Liver (tissue), 9 donors: ENCODE measurements around the gene HEXB. TPM values are rescaled to one million over a fixed set of nuclear protein-coding genes. Genes with fewer than 3 reads are reported as not detected.

Source experiments
- DNase-seq: peaks from one replicate; pipeline ENCODE4 v3.0.0-alpha.2; 2017; ENCODE audit warnings: low spot score
- H3K27ac ChIP-seq, 2 donors: one replicate each; pipeline ENCODE4 v1.7.0; 2013; ENCODE audit warnings: inconsistent platforms in 2 of 2, low read length in 2 of 2, control low read depth in 1 of 2, low read depth in 1 of 2, mild to moderate bottlenecking in 1 of 2
- H3K27me3 ChIP-seq, 4 donors: one replicate each; pipeline versions ENCODE4 v1.6.1 to v1.7.0; 2013; ENCODE audit warnings: low read length in 3 of 4, inconsistent platforms in 1 of 4, mild to moderate bottlenecking in 1 of 4, moderate library complexity in 1 of 4; ENCODE audit not compliant: control insufficient read depth in 4 of 4, insufficient read depth in 4 of 4
- H3K36me3 ChIP-seq, 4 donors: one replicate each; pipeline versions ENCODE4 v1.6.1 to v1.7.0; 2013; ENCODE audit warnings: low read length in 3 of 4, mild to moderate bottlenecking in 3 of 4, low read depth in 1 of 4, moderate library complexity in 1 of 4; ENCODE audit not compliant: control insufficient read depth in 4 of 4, insufficient read depth in 3 of 4
- H3K4me1 ChIP-seq, 4 donors: one replicate each; pipeline versions ENCODE4 v1.6.1 to v1.7.0; 2013; ENCODE audit warnings: low read length in 3 of 4, mild to moderate bottlenecking in 3 of 4, moderate library complexity in 1 of 4; ENCODE audit not compliant: control insufficient read depth in 4 of 4, insufficient read depth in 4 of 4
- H3K4me3 ChIP-seq, 3 donors: one replicate each; pipeline versions ENCODE4 v1.6.1 to v1.7.0; 2013; ENCODE audit warnings: low read length in 3 of 3, control low read depth in 1 of 3, low read depth in 1 of 3, mild to moderate bottlenecking in 1 of 3
- H3K9ac ChIP-seq, 2 donors: one replicate each; pipeline ENCODE4 v1.7.0; 2013; ENCODE audit warnings: low read length in 2 of 2, mild to moderate bottlenecking in 2 of 2, moderate library complexity in 2 of 2, control low read depth in 1 of 2, low read depth in 1 of 2
- H3K9me3 ChIP-seq, 4 donors: one replicate each; pipeline versions ENCODE4 v1.6.1 to v1.7.0; 2013; ENCODE audit warnings: low read length in 3 of 4; ENCODE audit not compliant: control insufficient read depth in 4 of 4
- ATF3 ChIP-seq: IDR thresholded peaks from 2 replicates; pipeline ENCODE4 v1.6.1; 2016; ENCODE audit warnings: antibody characterized with exemption
- CTCF ChIP-seq: fragments of 150-350 bp; IDR thresholded peaks from 2 replicates; pipeline ENCODE4 v1.5.1; 2017; ENCODE audit warnings: improper control_type of control experiment, low read depth, low read length; ENCODE audit not compliant: missing input control
- EGR1 ChIP-seq, 2 donors: IDR thresholded peaks; 2 replicates each; pipeline ENCODE4 v1.6.1; 2016 to 2018; ENCODE audit warnings: antibody characterized with exemption in 2 of 2, low read depth in 2 of 2
- FOXA1 ChIP-seq: IDR thresholded peaks from 2 replicates; pipeline ENCODE4 v1.6.1; 2016; ENCODE audit warnings: antibody characterized with exemption
- FOXA2 ChIP-seq: IDR thresholded peaks from 2 replicates; pipeline ENCODE4 v1.6.1; 2016; ENCODE audit warnings: antibody characterized with exemption
- GABPA ChIP-seq, 2 donors: IDR thresholded peaks in 1 of 2; conservative IDR thresholded peaks in 1 of 2; 2 replicates each; pipeline ENCODE4 v1.6.1; 2016; ENCODE audit warnings: antibody characterized with exemption in 2 of 2, mild to moderate bottlenecking in 1 of 2, moderate library complexity in 1 of 2
- HNF4A ChIP-seq, 2 donors: conservative IDR thresholded peaks; 2 replicates each; pipeline ENCODE4 v1.6.1; 2016; ENCODE audit warnings: antibody characterized with exemption in 2 of 2, mild to moderate bottlenecking in 2 of 2
- HNF4G ChIP-seq: IDR thresholded peaks from 2 replicates; pipeline ENCODE4 v1.6.1; 2016; ENCODE audit warnings: antibody characterized with exemption
- JUND ChIP-seq, 2 donors: IDR thresholded peaks; 2 replicates each; pipeline ENCODE4 v1.6.1; 2016; ENCODE audit warnings: antibody characterized with exemption in 2 of 2
- MAX ChIP-seq: IDR thresholded peaks from 2 replicates; pipeline ENCODE4 v1.6.1; 2016; ENCODE audit warnings: antibody characterized with exemption
- NR2F2 ChIP-seq: IDR thresholded peaks from 2 replicates; pipeline ENCODE4 v1.6.1; 2016; ENCODE audit warnings: antibody characterized with exemption
- RAD21 ChIP-seq, 2 donors: IDR thresholded peaks; 2 replicates each; pipeline ENCODE4 v1.6.1; 2016; ENCODE audit warnings: antibody characterized with exemption in 2 of 2, mild to moderate bottlenecking in 2 of 2
- RXRA ChIP-seq, 2 donors: IDR thresholded peaks; 2 replicates each; pipeline ENCODE4 v1.6.1; 2017 to 2018; ENCODE audit warnings: antibody characterized with exemption in 2 of 2, mild to moderate bottlenecking in 1 of 2
- SP1 ChIP-seq: IDR thresholded peaks from 2 replicates; pipeline ENCODE4 v1.6.1; 2018; ENCODE audit warnings: antibody characterized with exemption, mild to moderate bottlenecking
- TAF1 ChIP-seq: conservative IDR thresholded peaks from 2 replicates; pipeline ENCODE4 v1.6.1; 2016; ENCODE audit warnings: antibody characterized with exemption, mild to moderate bottlenecking
- YY1 ChIP-seq: IDR thresholded peaks from 2 replicates; pipeline ENCODE4 v1.6.1; 2016; ENCODE audit warnings: antibody characterized with exemption, mild to moderate bottlenecking
- WGBS: extraction: QIAGEN DNeasy Blood & Tissue Kit; methylation state at CpG from one replicate; pipeline ENCODE4 v1.1.7; 2013; 5-methylcytosine and 5-hydroxymethylcytosine counted together
- polyA plus RNA-seq, 2 donors: library from polyadenylated mRNA; stranded (reverse) in 1 of 2; unstranded in 1 of 2; fragments of 200-250 nt in 1 of 2; fragments of >200 nt in 1 of 2; fragmentation: Nextera tagmentation in 1 of 2; extraction: Ambion mirVana in 1 of 2; gene quantifications; one replicate each; pipeline versions ENCODE4 v1.2.1 to v1.2.3, GENCODE V29; 2013 to 2015
- total RNA-seq, 2 donors: library from RNA; depleted of rRNA; stranded (reverse); fragments of >200 nt; gene quantifications; one replicate each; pipeline ENCODE4 v1.2.3, GENCODE V29; 2014
- donor health status: healthy.
- donor health status: healthy.
- donor health status: healthy.
- donor health status: healthy.
- donor health status: healthy.

The HEXB gene
- total and polyA plus RNA-seq, 4 donors = 67.7 to 84.5 (median 76.2) TPM

GRCh38 chr5:74763504-74763903, 78.5 kb downstream of the HEXB start:
- Histone ChIP-seq H3K4me3 (no peak overlapping the region), H3K36me3 (peaks cover 0 to 24% (median 14%) of the 10 kb centered on the region in 4 donors), H3K4me1 (peaks cover 6 to 26% (median 23%) of the 10 kb centered on the region in 4 donors), H3K9me3 (no peaks in the 10 kb centered on the region), H3K9ac (no peak overlapping the region), H3K27ac (no peak overlapping the region), H3K27me3 (no peaks in the 10 kb centered on the region)
- DNase-seq = no peak
- TF ChIP-seq YY1 (no peak), CTCF (no peak), TAF1 (no peak)

GRCh38 chr5:74765201-74765600, 80.2 kb downstream of the HEXB start:
- H3K27ac ChIP-seq = no peak overlapping the region
- DNase-seq = no peak
- peaks cover 3 to 26% (median 14%) of the 10 kb centered on the region in 4 donors for H3K36me3 ChIP-seq
- no peak overlapping the region for H3K4me3 ChIP-seq
- no peaks in the 10 kb centered on the region for H3K27me3 ChIP-seq
- peak overlapping the region in 1 of 2 donors; percentile 27 for H3K9ac ChIP-seq
- H3K4me1 ChIP-seq = peaks cover 6 to 26% (median 23%) of the 10 kb centered on the region in 4 donors
- TF ChIP-seq RAD21 (IDR thresholded peaks at IDR 0.05) (no peak), NR2F2 (no peak), FOXA1 (no peak), SP1 (no peak)
- no peaks in the 10 kb centered on the region for H3K9me3 ChIP-seq
- WGBS = 71% methylated on average over 9 of the region's 9 CpGs

GRCh38 chr5:74765929-74766328, 80.9 kb downstream of the HEXB start:
- H3K27ac ChIP-seq = no peak overlapping the region
- H3K27me3 ChIP-seq = no peaks in the 10 kb centered on the region
- WGBS = 59% methylated on average over 27 of the region's 27 CpGs
- no peaks in the 10 kb centered on the region for H3K9me3 ChIP-seq
- TF ChIP-seq GABPA (IDR thresholded peaks at IDR 0.05 in 1 of 2, conservative IDR thresholded peaks at IDR 0.05 in 1 of 2) = no peak
- TF ChIP-seq FOXA1 = no peak
- TF ChIP-seq ATF3 = no peak
- no peak for TF ChIP-seq RAD21 (IDR thresholded peaks at IDR 0.05)
- H3K4me1 ChIP-seq = peaks cover 6 to 26% (median 23%) of the 10 kb centered on the region in 4 donors
- DNase-seq = no peak
- H3K4me3 ChIP-seq = peak overlapping the region; percentile 86 to 100 (median 96)
- peak overlapping the region; percentile 81 to 84 for H3K9ac ChIP-seq
- H3K36me3 ChIP-seq = peaks cover 3 to 27% (median 14%) of the 10 kb centered on the region in 4 donors

- Histone ChIP-seq H3K9ac (peak overlapping the region; percentile 81 to 84), H3K4me3 (peak overlapping the region; percentile 86 to 100 (median 96)), H3K27ac (peak overlapping the region; percentile 72 to 86), H3K27me3 (no peaks in the 10 kb centered on the region), H3K4me1 (peaks cover 6 to 26% (median 23%) of the 10 kb centered on the region in 4 donors), H3K36me3 (peaks cover 3 to 27% (median 17%) of the 10 kb centered on the region in 4 donors), H3K9me3 (no peaks in the 10 kb centered on the region)
- DNase-seq = no peak
- WGBS = under 1% methylated on average over 10 of the region's 10 CpGs
- TF ChIP-seq RXRA (IDR thresholded peaks at IDR 0.05) (no peak), GABPA (IDR thresholded peaks at IDR 0.05 in 1 of 2, conservative IDR thresholded peaks at IDR 0.05 in 1 of 2) (no peak), CTCF (peak; percentile 59), HNF4A (conservative IDR thresholded peaks at IDR 0.05) (no peak), EGR1 (IDR thresholded peaks at IDR 0.05; ENCODE audit: low read depth in 2 of 2) (no peak), ATF3 (no peak), JUND (IDR thresholded peaks at IDR 0.05) (no peak), RAD21 (IDR thresholded peaks at IDR 0.05) (peak; percentile 58 to 78), NR2F2 (no peak), SP1 (no peak), HNF4G (no peak), FOXA2 (no peak), TAF1 (no peak), YY1 (no peak), MAX (no peak)
Observed at GRCh38 chr5:74766418-74766848, 81.4 kb downstream of the HEXB start.
